Hypothalamus (tissue), 51 donors: ENCODE results near the gene FBN1.

Experiments
- DNase-seq, 51 donors: peaks; one replicate each; lab custom pipeline; 2025; lab: John Stamatoyannopoulos, UW

FBN1 gene

DNA sequence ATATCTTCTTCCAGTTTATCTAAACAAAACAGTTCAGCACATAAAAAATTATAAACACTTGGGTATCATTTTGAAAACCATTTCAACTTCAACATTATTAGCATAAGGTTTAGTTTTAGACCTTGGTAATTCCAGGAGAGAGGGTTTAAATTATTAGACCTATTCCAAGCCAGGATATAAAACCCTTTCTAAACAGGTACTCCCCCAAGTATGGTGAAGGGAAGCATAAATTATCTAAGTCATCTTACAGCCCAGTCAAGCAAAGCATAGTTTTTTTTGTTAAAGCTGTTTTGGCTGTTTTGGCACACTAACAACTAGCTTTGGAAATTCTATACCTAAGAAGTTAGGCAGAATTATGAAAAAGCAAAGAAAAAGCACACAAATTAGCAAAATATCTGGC, 87.3 kb downstream of the FBN1 start:
- no peak for DNase-seq

DNA sequence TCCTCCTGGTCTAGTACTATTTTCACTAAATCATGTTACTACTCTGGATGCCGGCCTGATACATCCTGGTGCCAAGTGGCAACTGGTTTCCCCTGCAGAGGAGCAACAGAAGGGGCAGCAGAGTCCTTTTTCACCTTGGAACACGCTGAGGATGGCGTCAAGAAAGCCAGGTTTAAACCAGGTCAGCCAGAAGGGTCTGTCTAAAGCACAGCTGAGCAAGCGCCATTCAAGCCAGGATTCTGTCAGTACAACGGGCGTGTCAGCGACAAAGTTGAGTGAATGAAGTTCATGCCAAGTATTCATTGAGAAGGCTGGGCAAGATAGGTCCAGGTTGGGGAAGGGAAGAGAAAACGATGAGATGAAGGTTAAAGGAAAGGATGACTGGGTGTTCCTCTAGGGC, 88.2 kb downstream of the FBN1 start:
- peak in 1 of 51 donors; percentile 7 for DNase-seq

DNA sequence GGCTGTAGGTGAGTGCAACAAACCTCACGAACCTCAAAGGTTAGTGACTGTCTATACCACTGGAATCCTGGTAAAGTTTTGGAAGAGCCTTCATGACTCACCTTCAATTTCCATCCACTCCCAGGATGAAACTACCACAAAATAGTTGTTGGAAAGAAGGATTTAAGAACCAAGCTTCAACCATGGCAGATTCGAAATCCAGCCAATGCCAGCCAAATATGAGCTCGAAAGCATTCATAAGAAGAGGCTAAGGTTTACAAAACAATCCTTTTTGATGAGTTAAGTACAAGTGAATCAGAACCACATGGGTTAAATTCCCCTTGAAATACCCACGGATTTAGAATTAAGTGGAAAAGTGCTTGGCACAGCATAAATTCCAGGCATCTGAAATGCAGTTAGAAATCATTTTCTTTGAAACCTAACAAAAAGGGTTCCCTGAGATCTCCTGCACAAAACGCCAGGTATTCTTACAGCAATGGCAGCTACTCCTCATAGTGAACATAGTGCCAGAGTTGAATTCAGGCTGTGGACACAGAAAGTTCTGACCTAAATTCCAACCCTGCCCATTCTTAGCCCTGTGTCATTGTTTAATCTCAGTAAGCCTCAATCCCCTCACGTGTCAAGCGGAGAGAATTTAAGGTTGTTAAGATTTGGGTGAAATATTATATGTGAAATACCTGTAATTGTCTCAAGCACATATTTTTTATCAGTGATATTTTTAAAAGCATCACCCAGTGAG, 89.2 kb downstream of the FBN1 start:
- DNase-seq: no peak

DNA sequence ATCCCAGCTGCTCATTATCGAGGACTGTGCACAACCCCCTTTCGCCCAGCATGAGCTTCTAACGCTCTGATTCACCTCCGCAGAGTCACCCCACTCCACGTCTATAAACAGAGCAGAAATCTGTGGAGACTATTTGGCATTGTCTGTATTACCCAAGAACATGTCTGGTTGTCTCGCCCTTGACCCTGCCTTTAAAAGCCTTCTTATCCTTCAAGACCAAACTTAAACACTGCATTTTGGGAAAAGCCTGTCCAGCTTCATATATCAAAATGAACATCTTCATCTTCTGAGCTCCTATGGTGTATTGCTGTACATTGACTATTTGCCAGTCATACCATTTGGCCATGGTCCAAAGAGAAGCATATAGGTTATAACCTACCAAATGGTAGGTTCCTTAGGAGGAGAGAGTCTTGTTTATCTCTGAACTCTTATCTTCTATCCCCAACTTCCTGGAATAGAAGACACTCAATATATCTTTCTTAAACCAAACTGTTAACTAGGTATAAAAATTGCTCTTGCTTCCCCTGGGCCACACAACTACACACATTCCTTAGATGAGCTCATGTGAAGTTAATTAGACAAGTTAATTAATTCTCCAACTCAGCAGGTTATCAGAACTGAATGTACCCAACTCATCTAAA, 90.1 kb downstream of the FBN1 start:
- DNase-seq: no peak

DNA sequence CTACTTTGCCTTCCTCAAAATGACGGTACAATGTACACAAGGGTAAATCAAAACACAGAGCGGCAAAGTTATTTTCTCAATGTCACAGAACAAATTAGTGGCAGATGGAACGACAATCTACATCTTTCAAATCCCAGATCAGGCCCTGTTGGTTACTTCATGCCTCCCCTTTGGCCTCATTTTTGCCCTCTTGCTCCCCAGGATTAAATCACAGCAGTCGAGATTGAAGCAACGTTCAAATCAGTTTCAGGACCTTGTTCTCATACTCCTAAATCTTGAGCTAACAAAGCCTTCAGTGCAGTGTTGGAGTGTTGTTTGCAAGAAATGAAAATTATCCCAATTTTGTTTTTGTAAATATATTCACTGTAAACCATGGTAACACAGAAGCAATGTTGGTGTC, 91.4 kb downstream of the FBN1 start:
- no peak for DNase-seq

DNA sequence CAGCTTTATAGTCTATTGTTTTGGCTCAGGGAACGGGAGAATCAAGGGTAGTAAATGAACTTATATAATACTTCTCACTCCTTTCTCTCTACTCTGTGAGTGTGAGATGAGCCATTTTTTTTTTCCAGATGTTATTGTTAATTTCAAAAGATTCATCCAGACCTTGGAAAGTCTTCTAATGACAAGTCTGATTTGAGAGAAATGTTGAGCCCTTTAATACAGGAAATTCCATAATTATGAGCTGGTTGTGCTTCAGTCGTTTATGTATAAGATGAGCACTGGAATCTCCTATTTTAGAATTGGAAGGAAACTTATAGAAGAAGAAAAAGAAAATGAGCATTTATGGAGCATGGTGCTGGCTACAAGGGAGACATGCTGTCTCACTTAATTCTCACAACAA, 92.0 kb downstream of the FBN1 start:
- DNase-seq: no peak

DNA sequence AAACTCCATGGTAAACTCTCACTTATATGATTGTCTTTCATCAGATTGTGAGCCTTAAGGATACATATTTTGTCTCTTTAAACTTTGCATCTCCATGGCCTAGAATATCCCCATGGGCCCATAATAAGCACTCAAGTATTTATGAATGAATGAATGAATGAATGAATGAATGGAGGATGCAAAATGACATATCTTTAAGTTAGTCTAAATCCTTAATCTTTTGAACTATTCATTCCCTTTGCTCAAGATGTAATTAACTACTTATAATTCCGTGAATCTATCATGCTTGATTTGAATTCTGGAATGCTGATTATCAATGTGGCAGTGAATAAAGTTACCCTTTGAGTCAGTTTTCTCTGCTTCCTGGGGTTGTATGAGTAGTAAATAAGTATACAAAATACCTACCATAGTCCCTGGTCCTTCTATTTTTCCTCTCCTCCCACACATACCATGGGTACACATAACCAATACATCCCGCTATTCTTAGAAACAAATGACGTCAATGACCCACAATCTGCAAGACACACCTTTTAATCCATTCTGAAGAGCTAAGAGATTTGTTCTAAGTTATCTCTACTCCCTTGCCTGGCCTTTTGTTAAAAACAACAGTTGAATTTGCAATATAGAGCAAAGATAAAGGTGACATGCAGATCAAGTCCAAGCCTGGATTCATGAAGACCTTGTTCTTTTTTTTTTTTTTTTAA, 94.5 kb downstream of the FBN1 start:
- DNase-seq: no peak

DNA sequence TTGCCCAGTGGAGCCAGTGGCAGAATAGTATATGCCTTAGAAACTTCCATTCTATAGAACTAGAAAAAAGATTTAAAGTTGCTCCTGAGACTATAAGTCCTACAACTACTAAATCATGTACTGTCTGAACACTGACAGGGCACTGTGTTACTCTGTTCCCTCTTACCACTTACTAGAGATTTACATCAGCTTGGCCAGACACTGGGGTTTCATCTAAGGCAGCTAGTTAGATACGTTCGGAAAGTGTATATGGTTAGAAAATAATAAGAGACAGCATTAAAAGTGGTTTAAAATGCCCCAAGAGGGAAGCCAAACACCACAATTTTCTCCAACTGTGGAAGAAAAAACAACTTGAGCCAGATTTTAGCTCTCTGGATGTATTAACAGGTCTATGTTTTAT, 97.1 kb downstream of the FBN1 start:
- DNase-seq: no peak

DNA sequence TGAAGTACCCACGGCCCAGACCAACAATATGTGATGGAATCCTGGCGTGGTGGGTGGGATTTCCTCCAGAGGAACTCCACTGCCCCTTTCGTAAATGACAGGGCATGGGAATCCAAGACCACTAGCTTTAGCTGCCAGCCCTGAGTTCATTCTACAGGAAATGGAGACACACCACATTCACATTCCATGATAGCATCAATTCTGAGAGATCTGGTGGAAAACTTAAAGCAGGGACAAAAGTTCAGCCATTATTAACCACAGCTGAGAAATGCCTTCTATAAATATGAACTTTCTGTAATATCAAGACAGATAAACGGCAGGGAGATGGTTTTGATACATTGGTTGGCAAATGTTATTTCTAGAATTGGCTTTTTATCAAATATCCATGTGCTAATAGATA, 98.2 kb downstream of the FBN1 start:
- no peak for DNase-seq

DNA sequence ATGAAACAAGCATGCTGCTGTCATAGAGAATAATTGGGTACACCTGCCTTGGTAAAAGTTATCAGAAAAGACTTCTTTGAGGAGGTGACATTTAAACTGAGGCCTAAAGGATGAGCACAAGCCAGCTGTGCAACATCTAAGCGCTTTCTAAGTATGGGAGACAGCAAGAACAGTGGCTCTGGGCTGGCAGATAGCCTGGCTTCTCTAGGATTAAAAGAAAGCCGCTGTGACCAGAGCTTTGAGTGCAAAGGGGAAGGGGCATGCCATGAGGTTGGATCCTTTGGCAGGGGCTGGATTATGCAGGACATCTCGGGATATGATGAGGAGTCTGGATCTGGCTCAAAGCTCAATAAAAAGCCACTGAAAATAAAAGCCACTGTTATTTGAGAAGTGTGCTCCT, 99.2 kb downstream of the FBN1 start:
- no peak for DNase-seq

DNA sequence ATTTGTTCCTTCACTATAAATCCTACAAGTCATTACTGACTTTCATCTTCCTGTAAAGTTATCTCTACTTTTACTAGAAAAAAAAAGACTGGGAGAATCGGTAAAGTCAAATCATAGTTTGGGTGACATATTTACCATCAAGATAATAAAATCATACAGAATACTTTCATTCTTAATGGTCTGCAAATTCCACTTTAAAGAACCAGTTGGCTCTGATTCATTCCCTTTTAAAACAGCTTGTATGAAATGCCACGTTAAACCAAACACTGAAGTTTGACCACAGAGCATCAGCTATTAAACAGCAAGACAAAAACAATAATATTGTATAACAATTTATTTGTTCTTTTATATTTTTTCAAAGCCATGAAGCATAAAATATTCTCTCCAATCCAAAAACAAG, 100.7 kb downstream of the FBN1 start:
- no peak for DNase-seq

DNA sequence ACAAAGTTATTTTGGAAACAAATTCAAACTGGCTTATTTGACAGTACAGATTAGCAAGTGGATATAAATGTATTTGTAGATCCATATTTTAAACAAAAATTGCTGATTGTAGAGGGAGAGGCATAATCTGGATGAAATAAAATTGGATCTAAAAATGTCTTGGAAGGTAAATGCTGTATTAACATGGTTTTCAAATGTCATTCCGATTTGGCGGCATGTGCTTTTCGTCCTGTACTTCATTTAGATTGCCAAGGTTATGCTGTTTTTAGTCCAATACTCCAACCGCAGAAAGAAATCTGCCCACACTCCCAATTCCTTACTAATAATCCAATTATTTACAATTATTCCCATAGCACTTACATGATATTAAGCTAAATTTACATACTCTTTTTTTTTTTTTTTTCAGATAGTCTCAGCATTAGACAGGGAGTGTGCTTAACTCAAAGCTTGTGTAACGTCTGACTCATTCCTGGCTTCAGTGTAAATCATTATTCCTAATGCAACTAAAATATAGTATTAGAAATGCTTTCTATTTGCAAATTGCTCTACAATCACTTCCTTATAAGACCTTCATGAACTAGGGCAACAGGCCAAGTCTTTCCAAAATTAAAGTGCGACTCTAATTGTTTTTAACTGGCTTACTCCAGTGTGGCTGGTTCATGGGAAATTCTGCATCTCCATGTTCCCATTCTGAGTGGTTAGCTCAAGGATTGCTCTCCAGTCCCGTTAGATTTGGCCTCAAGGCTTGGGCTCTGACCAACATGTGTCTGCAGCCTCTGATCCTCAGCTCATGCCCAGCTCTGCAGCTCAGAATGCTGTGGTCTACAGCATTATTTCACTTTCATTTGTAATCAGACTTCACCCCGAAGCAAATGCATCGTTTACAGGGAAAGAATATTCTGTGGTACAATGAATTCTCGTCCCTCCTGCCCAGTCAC, 103.9 kb downstream of the FBN1 start:
- peak in 1 of 51 donors; percentile 16 for DNase-seq

DNA sequence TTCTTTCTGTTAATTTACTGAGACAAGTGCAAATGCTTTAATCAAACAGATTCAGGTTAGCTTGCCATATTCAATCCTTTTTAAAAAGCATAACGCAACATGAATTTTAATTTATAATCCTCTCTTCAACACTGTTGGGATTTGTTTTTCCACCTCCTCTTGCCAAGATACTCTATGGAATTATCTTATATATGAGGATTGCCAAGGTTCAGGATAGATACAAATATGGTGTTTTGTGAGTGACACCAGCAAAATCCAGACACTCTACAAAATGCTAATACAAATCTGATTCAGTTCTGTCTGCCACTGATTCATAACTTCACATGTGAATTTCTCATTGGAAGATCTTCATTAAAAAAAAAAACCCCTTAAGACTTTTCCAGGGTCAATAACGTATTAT, 104.8 kb downstream of the FBN1 start:
- no peak for DNase-seq

DNA sequence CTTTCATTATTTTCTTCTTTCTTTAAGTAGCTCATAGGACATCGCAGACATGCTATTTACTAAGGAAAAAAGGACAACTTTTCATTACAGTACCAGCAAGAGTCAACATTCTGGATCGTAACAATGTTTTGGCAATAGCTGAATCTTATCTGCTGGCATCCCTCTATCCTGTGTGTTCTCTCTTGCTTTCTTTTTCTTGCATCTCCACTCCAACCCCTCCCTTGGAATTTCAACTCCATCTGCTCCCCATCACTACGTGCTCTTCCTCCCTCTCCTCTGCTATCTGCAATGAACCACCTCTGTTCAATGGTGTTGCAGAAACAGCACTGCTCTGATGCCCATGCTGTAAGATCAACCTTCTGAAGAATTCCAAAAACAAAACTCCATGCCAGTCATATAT, 106.6 kb downstream of the FBN1 start:
- DNase-seq: no peak

DNA sequence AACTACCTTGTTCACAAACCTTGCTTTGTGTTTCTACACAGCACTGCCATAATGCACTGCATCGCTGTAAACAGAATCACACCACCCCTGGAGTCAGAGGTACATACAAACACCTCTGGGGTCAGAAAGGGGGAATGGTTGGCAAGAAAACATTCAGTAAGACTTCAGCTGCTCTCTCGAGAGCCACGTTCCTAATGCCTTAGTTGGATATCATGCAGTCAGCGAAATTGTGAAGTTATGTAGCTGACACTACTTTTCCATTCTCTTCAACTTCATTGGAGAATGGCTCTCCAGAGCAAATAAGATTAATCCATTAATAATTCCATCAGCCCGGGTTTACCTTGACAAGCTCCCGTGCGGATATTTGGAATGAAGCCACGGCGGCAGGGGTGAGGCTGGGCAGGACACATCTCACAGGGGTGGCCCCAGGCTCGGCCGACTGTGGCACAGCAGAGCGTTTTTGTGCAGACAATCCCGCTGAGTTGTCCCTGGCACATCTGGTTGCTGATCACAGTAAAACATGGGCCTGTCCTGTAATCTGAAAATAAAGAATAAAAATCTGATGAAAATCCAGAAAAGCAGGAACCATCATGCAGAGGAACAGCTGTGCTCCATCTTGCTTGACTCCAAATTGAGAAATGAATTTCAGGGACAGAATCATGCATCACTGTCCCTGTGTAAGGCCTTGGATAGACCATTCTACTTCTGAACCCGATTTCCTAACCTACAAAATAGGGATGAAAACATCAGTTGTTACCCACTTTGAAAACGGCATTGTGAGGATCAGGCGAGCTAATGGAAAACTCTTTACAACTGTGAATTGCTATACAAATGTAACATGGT, 108.0 kb downstream of the FBN1 start:
- no peak for DNase-seq

DNA sequence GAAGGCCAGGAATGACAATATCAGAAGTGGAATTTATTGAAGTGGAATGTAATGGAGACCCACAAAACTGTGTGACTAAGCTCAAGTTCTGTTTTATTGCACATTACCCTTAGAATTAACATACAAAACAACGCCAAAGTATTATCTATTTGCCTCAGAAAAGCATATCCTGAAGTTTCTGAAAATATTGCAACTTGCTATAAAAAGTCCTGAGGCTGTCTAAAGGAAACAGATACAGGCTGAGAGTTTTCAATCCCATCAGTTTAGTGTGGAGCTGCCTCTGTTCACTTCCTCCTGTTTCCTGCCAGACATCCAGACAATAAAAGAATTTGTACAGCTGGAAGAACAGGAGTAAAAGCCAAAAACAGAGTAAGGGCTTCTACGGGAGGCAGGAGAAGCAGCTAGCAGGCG, 108.8 kb downstream of the FBN1 start:
- DNase-seq: no peak

DNA sequence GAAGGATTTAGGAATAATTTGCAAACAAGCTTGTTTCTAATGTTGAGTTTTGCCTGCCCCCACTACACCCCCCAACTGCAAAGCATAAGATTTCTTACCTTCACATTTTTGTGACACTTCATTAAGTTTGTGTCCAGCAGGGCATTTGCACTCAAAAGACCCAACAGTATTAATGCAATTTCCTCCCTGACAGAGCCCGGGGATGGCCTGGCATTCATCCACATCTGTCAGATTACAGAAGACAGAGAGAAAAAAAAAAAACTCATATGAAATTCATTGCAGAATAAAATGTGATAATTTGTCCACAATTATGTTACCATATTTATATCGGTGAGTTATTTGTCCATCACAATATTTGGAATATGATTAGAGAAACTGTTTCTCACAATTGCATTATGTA, 111.5 kb downstream of the FBN1 start:
- no peak for DNase-seq

DNA sequence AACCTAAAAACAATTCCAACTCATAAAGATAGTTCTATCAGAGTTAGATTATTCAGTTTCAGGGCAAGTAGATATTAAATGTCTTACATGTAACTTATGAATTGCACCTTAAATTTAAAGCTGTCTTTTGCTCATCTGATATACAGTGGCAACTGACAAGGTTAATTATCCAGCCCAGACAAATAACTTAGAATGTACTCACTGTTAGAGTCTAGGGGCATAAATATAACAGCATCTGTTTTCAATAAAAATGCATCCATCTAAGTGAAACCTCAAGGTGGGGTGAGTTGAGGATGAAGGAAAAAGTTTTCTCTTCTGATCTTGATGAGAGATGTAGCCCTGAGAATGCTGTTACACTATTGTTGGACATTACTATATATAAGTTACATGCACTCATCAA, 112.6 kb downstream of the FBN1 start:
- no peak for DNase-seq

DNA sequence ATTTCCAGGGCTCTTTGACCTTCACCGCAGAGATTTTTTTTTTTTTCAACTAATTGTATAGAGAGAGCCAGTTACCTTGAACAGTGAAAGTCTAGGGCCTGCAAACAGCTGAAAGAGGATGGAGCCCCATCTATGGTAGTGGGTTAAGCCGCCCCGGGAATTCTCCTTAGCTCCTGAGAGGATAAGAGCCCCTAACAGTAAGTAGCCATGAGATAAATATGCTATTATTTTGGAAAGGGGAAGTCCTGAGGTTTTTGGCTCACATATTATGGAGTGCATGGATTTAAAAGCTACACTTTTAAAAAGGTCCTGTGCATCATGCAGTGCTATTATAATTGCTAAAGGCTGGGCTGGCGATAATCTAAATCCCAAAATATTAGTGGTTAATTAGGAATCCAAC, 115.0 kb downstream of the FBN1 start:
- DNase-seq: no peak

DNA sequence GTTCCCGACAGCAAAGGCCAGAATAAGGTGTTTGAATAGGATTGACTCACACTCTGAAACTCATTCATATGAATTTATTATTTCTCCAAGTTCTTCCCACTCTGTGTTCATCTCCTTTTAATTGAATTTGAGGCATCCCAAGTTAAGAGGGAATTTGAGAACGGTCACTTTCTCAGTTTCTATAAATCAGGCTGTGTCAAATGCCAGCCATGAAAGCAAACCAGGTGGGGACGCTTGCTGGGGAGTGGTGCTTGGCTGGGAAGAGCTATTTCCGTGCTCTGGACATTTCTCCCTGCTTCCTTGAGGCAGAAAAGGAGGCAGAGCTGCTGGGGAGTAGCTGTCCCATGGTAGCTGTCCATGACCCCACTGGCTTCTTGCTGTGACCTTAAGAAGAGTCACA, 116.6 kb downstream of the FBN1 start:
- DNase-seq: no peak
